GOT3 (cell line): ENCODE measurements around the gene KHNYN.

Experiments used
- DNase-seq: peaks from one replicate; lab custom pipeline; 2025; ENCODE audit warnings: mixed read lengths; lab: John Stamatoyannopoulos, UW

Gene KHNYN

GRCh38 chr14:24422694-24423601, 6.8 kb upstream of the KHNYN start:
- DNase-seq: no peak

GRCh38 chr14:24425704-24426103, 4.0 kb upstream of the KHNYN start:
- DNase-seq: no peak

- DNase-seq: no peak
Observed at GRCh38 chr14:24426150-24426911, 3.4 kb upstream of the KHNYN start.

- DNase-seq: no peak
Observed at GRCh38 chr14:24426912-24427536, 2.7 kb upstream of the KHNYN start.

GRCh38 chr14:24427537-24428508, 1.9 kb upstream of the KHNYN start:
- no peak for DNase-seq

- no peak for DNase-seq
Observed at GRCh38 chr14:24428628-24429394, 943 bp upstream of the KHNYN start.

- peak; percentile 49 for DNase-seq
Observed at GRCh38 chr14:24430143-24430681, 458 bp downstream of the KHNYN start.

GRCh38 chr14:24430682-24431568, 1.2 kb downstream of the KHNYN start:
- DNase-seq: no peak

- DNase-seq: peak; percentile 9
Observed at GRCh38 chr14:24431569-24432258, 2.0 kb downstream of the KHNYN start.

- DNase-seq: no peak
Observed at GRCh38 chr14:24432259-24433131, 2.7 kb downstream of the KHNYN start.

GRCh38 chr14:24434036-24434435, 4.3 kb downstream of the KHNYN start:
- DNase-seq: no peak

GRCh38 chr14:24434676-24435075, 4.9 kb downstream of the KHNYN start:
- no peak for DNase-seq

- no peak for DNase-seq
Observed at GRCh38 chr14:24435192-24435810, 5.5 kb downstream of the KHNYN start.

- DNase-seq: no peak
Observed at GRCh38 chr14:24435998-24436354, 6.2 kb downstream of the KHNYN start.

- peak; percentile 4 for DNase-seq
Observed at GRCh38 chr14:24436355-24437019, 6.7 kb downstream of the KHNYN start.

- DNase-seq: no peak
Observed at GRCh38 chr14:24437020-24437735, 7.4 kb downstream of the KHNYN start.
